Ascending aorta (tissue), 2 donors: ENCODE results near the gene ASIC4. TPM values are rescaled to one million over a fixed set of nuclear protein-coding genes. Genes with fewer than 3 reads are reported as not detected.

Source experiments
- DNase-seq, 2 donors: peaks; one replicate each; pipeline ENCODE4 v3.0.0-alpha.2; 2019; ENCODE audit warnings: low spot score in 2 of 2
- H3K27ac ChIP-seq, 2 donors: fragments of 200-600 bp; sonication (generic); one replicate each; pipeline ENCODE4 v1.5.1; 2016 to 2017; ENCODE audit warnings: mild to moderate bottlenecking in 1 of 2
- H3K27me3 ChIP-seq: fragments of 200-600 bp; sonication (generic); one replicate; pipeline ENCODE4 v1.5.1; 2017
- H3K36me3 ChIP-seq, 2 donors: fragments of 200-600 bp; sonication (generic); one replicate each; pipeline ENCODE4 v1.5.1; 2016
- H3K4me1 ChIP-seq, 2 donors: fragments of 200-600 bp; sonication (generic); one replicate each; pipeline ENCODE4 v1.5.1; 2016 to 2017; ENCODE audit warnings: mild to moderate bottlenecking in 1 of 2
- H3K4me3 ChIP-seq, 2 donors: fragments of 200-600 bp; sonication (generic); one replicate each; pipeline ENCODE4 v1.5.1; 2016 to 2017; ENCODE audit warnings: mild to moderate bottlenecking in 1 of 2
- H3K9me3 ChIP-seq, 2 donors: fragments of 200-600 bp; sonication (generic); one replicate each; pipeline ENCODE4 v1.5.1; 2016
- intact Hi-C: fragments of 100-400 bp; cut with DNase I; formaldehyde crosslinking; loops from one replicate; pipeline ENCODE4 v1.15.1; 2023
- total RNA-seq: library from RNA; depleted of rRNA; stranded (reverse); fragments of >200 nt; gene quantifications from one replicate; pipeline ENCODE4 v1.1.0, GENCODE V29; 2016
- TF ChIP-seq, protein P1 (sequence below), 3 experiments: fragments of 200-600 bp in 2 of 3; fragments of 450-650 bp in 1 of 3; sonication (generic) in 2 of 3; IDR thresholded peaks; one replicate each; pipeline ENCODE4 v1.5.1; 2016 to 2019; ENCODE audit warnings: antibody characterized with exemption in 3 of 3, mild to moderate bottlenecking in 1 of 3, moderate library complexity in 1 of 3

ASIC4 gene
- total RNA-seq, 1 donor from 2014 or later = not detected

GRCh38 chr2:219575566-219576504 lies 61.6 kb downstream of the ASIC4 start:
- no peak for DNase-seq
- Histone ChIP-seq H3K27ac (no peak overlapping the region), H3K4me1 (peaks cover 0 to 7% of the 10 kb centered on the region in 2 donors), H3K27me3 (no peaks in the 10 kb centered on the region), H3K9me3 (no peaks in the 10 kb centered on the region), H3K36me3 (no peaks in the 10 kb centered on the region), H3K4me3 (no peak overlapping the region)
- TF ChIP-seq, protein P1, sequence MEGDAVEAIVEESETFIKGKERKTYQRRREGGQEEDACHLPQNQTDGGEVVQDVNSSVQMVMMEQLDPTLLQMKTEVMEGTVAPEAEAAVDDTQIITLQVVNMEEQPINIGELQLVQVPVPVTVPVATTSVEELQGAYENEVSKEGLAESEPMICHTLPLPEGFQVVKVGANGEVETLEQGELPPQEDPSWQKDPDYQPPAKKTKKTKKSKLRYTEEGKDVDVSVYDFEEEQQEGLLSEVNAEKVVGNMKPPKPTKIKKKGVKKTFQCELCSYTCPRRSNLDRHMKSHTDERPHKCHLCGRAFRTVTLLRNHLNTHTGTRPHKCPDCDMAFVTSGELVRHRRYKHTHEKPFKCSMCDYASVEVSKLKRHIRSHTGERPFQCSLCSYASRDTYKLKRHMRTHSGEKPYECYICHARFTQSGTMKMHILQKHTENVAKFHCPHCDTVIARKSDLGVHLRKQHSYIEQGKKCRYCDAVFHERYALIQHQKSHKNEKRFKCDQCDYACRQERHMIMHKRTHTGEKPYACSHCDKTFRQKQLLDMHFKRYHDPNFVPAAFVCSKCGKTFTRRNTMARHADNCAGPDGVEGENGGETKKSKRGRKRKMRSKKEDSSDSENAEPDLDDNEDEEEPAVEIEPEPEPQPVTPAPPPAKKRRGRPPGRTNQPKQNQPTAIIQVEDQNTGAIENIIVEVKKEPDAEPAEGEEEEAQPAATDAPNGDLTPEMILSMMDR (IDR thresholded peaks at IDR 0.05) = no peak
- intact Hi-C loops = no loop called here

- Histone ChIP-seq H3K4me1 (peaks cover 0 to 3% of the 10 kb centered on the region in 2 donors), H3K36me3 (no peaks in the 10 kb centered on the region), H3K9me3 (no peaks in the 10 kb centered on the region), H3K27me3 (no peaks in the 10 kb centered on the region), H3K4me3 (no peak overlapping the region), H3K27ac (no peak overlapping the region)
- DNase-seq = no peak
- TF ChIP-seq, protein P1 (IDR thresholded peaks at IDR 0.05) = no peak
- intact Hi-C loops = no loop called here
Measured at GRCh38 chr2:219576505-219577388, 62.5 kb downstream of the ASIC4 start.

GRCh38 chr2:219578811-219579613 lies 64.7 kb downstream of the ASIC4 start:
- H3K27me3 ChIP-seq = no peaks in the 10 kb centered on the region
- H3K9me3 ChIP-seq = no peaks in the 10 kb centered on the region
- intact Hi-C loops = no loop called here
- no peak overlapping the region for H3K4me3 ChIP-seq
- no peaks in the 10 kb centered on the region for H3K36me3 ChIP-seq
- no peak for DNase-seq
- TF ChIP-seq, protein P1 (IDR thresholded peaks at IDR 0.05) = no peak
- H3K27ac ChIP-seq = no peak overlapping the region
- no peaks in the 10 kb centered on the region for H3K4me1 ChIP-seq

- Histone ChIP-seq H3K4me1 (no peaks in the 10 kb centered on the region), H3K27ac (no peak overlapping the region), H3K27me3 (no peaks in the 10 kb centered on the region), H3K4me3 (no peak overlapping the region), H3K9me3 (no peaks in the 10 kb centered on the region), H3K36me3 (no peaks in the 10 kb centered on the region)
- intact Hi-C loops = no loop called here
- no peak for DNase-seq
- TF ChIP-seq, protein P1 (IDR thresholded peaks at IDR 0.05) = no peak
Measured at GRCh38 chr2:219581346-219581745, 67.1 kb downstream of the ASIC4 start.

Other genes starting within 250 kb of the ASIC4 start
- gene DNAJB2, start 235.1 kb upstream of the ASIC4 start, total RNA-seq = 51.0 TPM
- not detected for gene PTPRN, start 205.1 kb upstream of the ASIC4 start, total RNA-seq
- gene RESP18, start 181.7 kb upstream of the ASIC4 start, total RNA-seq = not detected
- 113 TPM for gene DNPEP, start 126.6 kb upstream of the ASIC4 start, total RNA-seq
- 182 TPM for gene DES, start 96.1 kb upstream of the ASIC4 start, total RNA-seq
- gene SPEG, start 79.6 kb upstream of the ASIC4 start, total RNA-seq = 390 TPM
- 11.4 TPM for gene GMPPA, start 15.6 kb upstream of the ASIC4 start, total RNA-seq
- 249 TPM for gene CHPF, start 29.3 kb downstream of the ASIC4 start, total RNA-seq
- gene TMEM198, start 29.5 kb downstream of the ASIC4 start, total RNA-seq = 6.0 TPM
- gene OBSL1, start 57.1 kb downstream of the ASIC4 start, total RNA-seq = 151 TPM
- gene INHA, start 57.8 kb downstream of the ASIC4 start, total RNA-seq = not detected
- 138 TPM for gene STK11IP, start 83.4 kb downstream of the ASIC4 start, total RNA-seq
- gene SLC4A3, start 113.1 kb downstream of the ASIC4 start, total RNA-seq = 1.8 TPM